ENCODE results near the gene NPHS2. TPM values are rescaled to one million over a fixed set of nuclear protein-coding genes. Genes with fewer than 3 reads are reported as not detected.

Gene NPHS2
- total and polyA plus RNA-seq, 2 of the 13 experiments (the other 11 are each of a cell fraction or from before 2014, with no cell fraction given), result not detected

DNA sequence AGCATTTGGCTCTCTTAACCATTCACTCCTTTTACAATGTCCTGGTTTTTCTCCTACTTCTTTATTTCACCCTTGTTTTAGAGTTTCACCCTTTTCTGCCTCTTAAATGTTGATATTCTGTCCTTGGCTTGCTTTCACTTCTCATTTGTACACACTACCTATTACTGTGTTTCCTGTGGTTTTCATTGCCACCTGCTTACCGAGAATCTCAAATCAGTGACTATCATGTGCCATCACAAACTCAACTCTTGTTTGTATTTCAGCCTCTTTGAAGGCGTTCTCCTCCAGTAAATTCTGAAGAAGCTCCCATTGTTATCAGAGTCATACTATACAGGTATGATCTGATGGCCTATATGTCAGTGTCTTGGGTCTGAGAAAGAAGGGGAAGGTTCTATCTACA lies 65.7 kb downstream of the NPHS2 start:
- TF ChIP-seq MBNL3 (CRISPR knock-in tag; conservative IDR thresholded peaks at IDR 0.05) (no peak), ZNF30 (CRISPR knock-in tag; IDR thresholded peaks at IDR 0.05) (no peak), ZNF615 (CRISPR knock-in tag; IDR thresholded peaks at IDR 0.05; ENCODE audit: borderline replicate concordance) (no peak), SRY (CRISPR knock-in tag; IDR thresholded peaks at IDR 0.05) (no peak), HIVEP1 (CRISPR knock-in tag; IDR thresholded peaks at IDR 0.05) (no peak), SATB2 (CRISPR knock-in tag; IDR thresholded peaks at IDR 0.05) (no peak), ZFAT (CRISPR knock-in tag; conservative IDR thresholded peaks at IDR 0.05) (no peak), FOXP4 (CRISPR knock-in tag; IDR thresholded peaks at IDR 0.05) (no peak), KDM2A (CRISPR knock-in tag; IDR thresholded peaks at IDR 0.05; ENCODE audit: borderline replicate concordance, low read depth) (no peak), NFRKB (IDR thresholded peaks at IDR 0.05) (no peak), ZNF678 (CRISPR knock-in tag; IDR thresholded peaks at IDR 0.05) (no peak), ZNF101 (CRISPR knock-in tag; IDR thresholded peaks at IDR 0.05; ENCODE audit: borderline replicate concordance, low read depth) (no peak), HOXA7 (CRISPR knock-in tag; IDR thresholded peaks at IDR 0.05) (no peak), ZNF652 (CRISPR knock-in tag; IDR thresholded peaks at IDR 0.05; ENCODE audit: borderline replicate concordance, low read depth) (no peak), MAF1 (CRISPR knock-in tag; IDR thresholded peaks at IDR 0.05; ENCODE audit: borderline replicate concordance) (no peak), PHF21A (CRISPR knock-in tag; IDR thresholded peaks at IDR 0.05) (no peak)
- TF ChIP-seq, protein P1, sequence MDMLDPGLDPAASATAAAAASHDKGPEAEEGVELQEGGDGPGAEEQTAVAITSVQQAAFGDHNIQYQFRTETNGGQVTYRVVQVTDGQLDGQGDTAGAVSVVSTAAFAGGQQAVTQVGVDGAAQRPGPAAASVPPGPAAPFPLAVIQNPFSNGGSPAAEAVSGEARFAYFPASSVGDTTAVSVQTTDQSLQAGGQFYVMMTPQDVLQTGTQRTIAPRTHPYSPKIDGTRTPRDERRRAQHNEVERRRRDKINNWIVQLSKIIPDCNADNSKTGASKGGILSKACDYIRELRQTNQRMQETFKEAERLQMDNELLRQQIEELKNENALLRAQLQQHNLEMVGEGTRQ (IDR thresholded peaks at IDR 0.05; ENCODE audit: low read depth, low read length), result no peak
- TF ChIP-seq, protein P1 (CRISPR knock-in tag; IDR thresholded peaks at IDR 0.05; ENCODE audit: borderline replicate concordance), result no peak
- no peak overlapping the region for H3K4me3 ChIP-seq (replicated peaks in 1 of 3; ENCODE audit: insufficient read depth in 1 of 3, low read depth in 2 of 3, low read length in 3 of 3)
- H3K9ac ChIP-seq (ENCODE audit: insufficient read depth, low read depth, low read length), result no peak overlapping the region
- in situ Hi-C loops (cut with HindIII; ENCODE audit: extremely low pct_ligation_motif_present, low pct_unique_long_range_greater_than_20kb), result loop anchor here (10.0 kb wide), 1 partner anchor 55 kb away; no protein-coding TSS in a partner anchor
- FAIRE-seq (no peak), ATAC-seq (no peak), DNase-seq (ENCODE audit: low spot score) (no peak)
- no TSS peak for BruUV-seq (replicated peaks)
- H3K4me1 ChIP-seq (ENCODE audit: insufficient read depth, low read length), result no peaks in the 10 kb centered on the region
- intact Hi-C loops (cut with micrococcal nuclease; ENCODE audit: unreplicated experiment), result no loop called here
- no peaks in the 10 kb centered on the region for H4K20me1 ChIP-seq (ENCODE audit: insufficient read depth, low read length)
- POLR2A ChIA-PET, result no interaction called here
- H2AFZ ChIP-seq (ENCODE audit: low read length), result no peak overlapping the region
- no peaks in the 10 kb centered on the region for H3K9me3 ChIP-seq (ENCODE audit: low read length)
- CTCF ChIA-PET (ENCODE audit: low intra/inter-chr PET ratio, low total read pairs), result no interaction called here
- no peaks in the 10 kb centered on the region for H3K36me3 ChIP-seq (replicated peaks in 1 of 2; ENCODE audit: control insufficient read depth in 1 of 2, insufficient read depth in 2 of 2, low read length in 2 of 2)
- WGBS (ENCODE audit: low lambda C conversion rate), result 2% methylated on average over 2 of the region's 2 CpGs
- H3K4me2 ChIP-seq (ENCODE audit: low read depth, low read length), result no peak overlapping the region
- no peaks in the 10 kb centered on the region for H3K79me2 ChIP-seq (ENCODE audit: insufficient read depth, low read length)
- no peaks in the 10 kb centered on the region for H3K27me3 ChIP-seq (ENCODE audit: control insufficient read depth in 1 of 2, insufficient read depth in 2 of 2, low read length in 2 of 2)
- no peak overlapping the region for H3K27ac ChIP-seq (ENCODE audit: extremely low read length, insufficient read depth, low read length)

Data from HepG2 (cell line).